HFF-Myc (cell line): ENCODE results near the gene LDB2.

Source experiments
- DNase-seq: peaks from one replicate; pipeline ENCODE4 v3.0.0-alpha.2; 2011; ENCODE audit warnings: low read depth; ENCODE audit errors: extremely low read depth
- H3K4me3 ChIP-seq: replicated peaks from 2 replicates; pipeline ENCODE4 v1.5.1; 2011; ENCODE audit warnings: low read depth, mild to moderate bottlenecking, control low read depth, low read length
- CTCF ChIP-seq: IDR thresholded peaks from 2 replicates; pipeline ENCODE4 v1.5.1; 2012; ENCODE audit warnings: mild to moderate bottlenecking, low read depth, low read length, control low read depth; ENCODE audit errors: missing control alignments

Gene LDB2

GRCh38 chr4:16779028-16779675 lies 119.3 kb downstream of the LDB2 start:
- TF ChIP-seq CTCF: no peak
- no peak for DNase-seq
- H3K4me3 ChIP-seq: no peak overlapping the region

GRCh38 chr4:16777726-16778125 lies 120.7 kb downstream of the LDB2 start:
- H3K4me3 ChIP-seq: no peak overlapping the region
- DNase-seq: no peak
- no peak for TF ChIP-seq CTCF

GRCh38 chr4:16775411-16776154 lies 122.9 kb downstream of the LDB2 start:
- DNase-seq: no peak
- TF ChIP-seq CTCF: no peak
- no peak overlapping the region for H3K4me3 ChIP-seq

- no peak for DNase-seq
- H3K4me3 ChIP-seq: no peak overlapping the region
- no peak for TF ChIP-seq CTCF
Observed at GRCh38 chr4:16772366-16772850, 126.0 kb downstream of the LDB2 start.

GRCh38 chr4:16770710-16771285 lies 127.6 kb downstream of the LDB2 start:
- no peak overlapping the region for H3K4me3 ChIP-seq
- DNase-seq: no peak
- TF ChIP-seq CTCF: no peak

- DNase-seq: no peak
- TF ChIP-seq CTCF: no peak
- no peak overlapping the region for H3K4me3 ChIP-seq
Observed at GRCh38 chr4:16767861-16768260, 130.6 kb downstream of the LDB2 start.
